ENCODE data around the gene DIAPH3.

DIAPH3 gene

GRCh38 chr13:59856281-59856810, 307.4 kb downstream of the DIAPH3 start:
- CTCF ChIA-PET: no interaction called here
- no peak for TF ChIP-seq CTCF (conservative IDR thresholded peaks at IDR 0.05; ENCODE audit: low read depth)
- POLR2A ChIA-PET (ENCODE audit: low non-redundant PET): no interaction called here

GRCh38 chr13:59846845-59847620, 316.7 kb downstream of the DIAPH3 start:
- CTCF ChIA-PET: no interaction called here
- POLR2A ChIA-PET (ENCODE audit: low non-redundant PET): no interaction called here
- TF ChIP-seq CTCF (conservative IDR thresholded peaks at IDR 0.05; ENCODE audit: low read depth): no peak

More at GRCh38 chr13:59856281-59856810, 307.4 kb downstream of the DIAPH3 start:
- no peak for DNase-seq (ENCODE audit: low spot score)
- H3K27ac ChIP-seq: no peak overlapping the region

GRCh38 chr13:59843040-59843439, 320.7 kb downstream of the DIAPH3 start:
- ChIA-PET POLR2A (ENCODE audit: low non-redundant PET) (no interaction called here), CTCF (no interaction called here)
- no peak overlapping the region for H3K27ac ChIP-seq
- TF ChIP-seq CTCF (conservative IDR thresholded peaks at IDR 0.05; ENCODE audit: low read depth): no peak
- DNase-seq (ENCODE audit: low spot score): no peak

More at GRCh38 chr13:59846845-59847620, 316.7 kb downstream of the DIAPH3 start:
- no peak for DNase-seq (ENCODE audit: low spot score)
- no peak overlapping the region for H3K27ac ChIP-seq

- no peak overlapping the region for H3K27ac ChIP-seq
- no peak for TF ChIP-seq CTCF (conservative IDR thresholded peaks at IDR 0.05; ENCODE audit: low read depth)
- ChIA-PET POLR2A (ENCODE audit: low non-redundant PET) (no interaction called here), CTCF (no interaction called here)
- no peak for DNase-seq (ENCODE audit: low spot score)
Observed at GRCh38 chr13:59842507-59842906, 321.2 kb downstream of the DIAPH3 start.

GRCh38 chr13:59839186-59839585, 324.5 kb downstream of the DIAPH3 start:
- CTCF ChIA-PET: no interaction called here
- no peak for DNase-seq (ENCODE audit: low spot score)
- TF ChIP-seq CTCF (conservative IDR thresholded peaks at IDR 0.05; ENCODE audit: low read depth): no peak

GRCh38 chr13:59837101-59837500, 326.6 kb downstream of the DIAPH3 start:
- POLR2A ChIA-PET (ENCODE audit: low non-redundant PET): no interaction called here
- no peak for TF ChIP-seq CTCF (conservative IDR thresholded peaks at IDR 0.05; ENCODE audit: low read depth)
- CTCF ChIA-PET: interaction anchor here (0.7 kb wide), 1 partner anchor 176 kb away, joined by 7 read pairs; no protein-coding TSS in a partner anchor
- no peak overlapping the region for H3K27ac ChIP-seq
- no peak for DNase-seq (ENCODE audit: low spot score)

More at GRCh38 chr13:59839186-59839585, 324.5 kb downstream of the DIAPH3 start:
- POLR2A ChIA-PET (ENCODE audit: low non-redundant PET): no interaction called here
- H3K27ac ChIP-seq: no peak overlapping the region

Measured in RWPE1 (cell line).